Natural killer cell treated with Interleukin-12 subunit alpha and Interleukin-12 subunit beta and Interleukin-15 and Interleukin-18, amount 100 ng/mL, for 72 hours (primary cell): ENCODE data around the gene ZC3H18. TPM values are rescaled to one million over a fixed set of nuclear protein-coding genes. Genes with fewer than 3 reads are reported as not detected.

Source experiments
- ATAC-seq, 2 donors: fragments of 150-1000 bp; cut with Tn5 transposase in 1 of 2; sonication (Bioruptor Pico), chemical (Tn5 transposase) in 1 of 2; 2 replicates each; pipeline ENCODE4 v1.10.0; 2021
- DNase-seq: peaks from one replicate; pipeline ENCODE4 v3.0.0; 2022; ENCODE audit warnings: low spot score
- H3K27ac Mint-ChIP-seq, 2 donors: 1 replicate in 1 of 2; 2 replicates in 1 of 2; pipeline ENCODE4 v1.8.0; 2022; ENCODE audit warnings: mixed read lengths in 2 of 2, mild to moderate bottlenecking in 1 of 2, moderate library complexity in 1 of 2
- H3K27me3 Mint-ChIP-seq, 2 donors: 1 replicate in 1 of 2; 2 replicates in 1 of 2; pipeline ENCODE4 v1.8.0; 2022; ENCODE audit warnings: mixed read lengths in 2 of 2
- H3K36me3 Mint-ChIP-seq: one replicate; pipeline ENCODE4 v1.8.0; 2022; ENCODE audit warnings: mixed read lengths
- H3K4me1 Mint-ChIP-seq, 2 donors: 1 replicate in 1 of 2; 2 replicates in 1 of 2; pipeline ENCODE4 v1.8.0; 2022; ENCODE audit warnings: low read depth in 2 of 2, mixed read lengths in 2 of 2, mild to moderate bottlenecking in 1 of 2
- H3K4me3 Mint-ChIP-seq: one replicate; pipeline ENCODE4 v1.8.0; 2022; ENCODE audit warnings: mixed read lengths
- H3K9me3 Mint-ChIP-seq: 2 replicates; pipeline ENCODE4 v1.8.0; 2022; ENCODE audit warnings: mixed read lengths
- total RNA-seq, 2 donors: library from RNA; stranded (reverse); gene quantifications; one replicate each; pipeline ENCODE4 v1.2.3, GENCODE V29; 2022

The ZC3H18 gene
- total RNA-seq, 2 donors from 2014 or later: 85.0 to 148 TPM

DNA sequence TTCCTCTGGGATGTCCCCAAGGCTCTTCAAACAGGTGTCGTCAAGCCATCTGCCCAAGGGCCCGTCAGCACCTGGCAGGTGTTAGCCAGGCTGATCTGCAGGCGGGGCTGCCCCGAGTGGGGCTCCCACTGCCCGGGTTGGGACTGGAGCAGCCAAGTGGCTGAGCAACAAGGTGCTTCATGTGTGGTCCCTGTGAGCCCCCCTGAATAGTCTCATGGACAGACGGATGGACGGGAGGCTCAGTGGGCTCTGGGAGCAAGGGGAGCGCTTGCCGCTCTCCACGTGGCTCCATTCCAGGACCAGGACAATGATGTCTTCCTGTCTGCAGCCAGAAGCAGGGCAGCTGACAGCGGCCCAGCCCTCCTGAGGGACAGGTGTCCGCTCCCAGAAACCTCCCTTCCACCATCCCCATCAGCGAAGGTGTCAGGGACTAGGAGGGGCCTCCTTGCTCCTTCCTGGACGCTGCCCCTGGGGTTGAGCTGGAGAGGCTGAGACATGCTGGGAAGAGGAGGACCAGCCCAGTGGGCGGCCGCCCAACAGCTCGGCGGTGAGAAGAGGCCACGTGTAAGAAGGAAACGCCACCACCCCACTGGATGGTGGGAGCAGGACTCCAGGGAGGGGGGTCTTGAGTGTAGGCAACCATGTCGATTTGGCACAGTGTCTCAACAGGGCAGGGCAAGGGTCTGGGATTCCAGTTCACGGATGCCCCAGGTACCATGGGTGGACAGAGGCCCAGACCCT lies 106.5 kb downstream of the ZC3H18 start:
- Mint-ChIP-seq H3K4me1 (peaks cover 2 to 5% of the 10 kb centered on the region in 2 donors), H3K27me3 (no peaks in the 10 kb centered on the region), H3K4me3 (no peak overlapping the region), H3K27ac (no peak overlapping the region), H3K9me3 (no peaks in the 10 kb centered on the region), H3K36me3 (no peaks in the 10 kb centered on the region)
- no peak for DNase-seq
- no peak for ATAC-seq

GRCh38 chr16:88677721-88678120 lies 107.5 kb downstream of the ZC3H18 start:
- no peak for ATAC-seq
- no peak for DNase-seq
- no peaks in the 10 kb centered on the region for H3K27me3 Mint-ChIP-seq
- H3K27ac Mint-ChIP-seq: no peak overlapping the region
- H3K36me3 Mint-ChIP-seq: no peaks in the 10 kb centered on the region
- H3K4me3 Mint-ChIP-seq: no peak overlapping the region
- no peaks in the 10 kb centered on the region for H3K9me3 Mint-ChIP-seq
- H3K4me1 Mint-ChIP-seq: peaks cover 11 to 12% of the 10 kb centered on the region in 2 donors

DNA sequence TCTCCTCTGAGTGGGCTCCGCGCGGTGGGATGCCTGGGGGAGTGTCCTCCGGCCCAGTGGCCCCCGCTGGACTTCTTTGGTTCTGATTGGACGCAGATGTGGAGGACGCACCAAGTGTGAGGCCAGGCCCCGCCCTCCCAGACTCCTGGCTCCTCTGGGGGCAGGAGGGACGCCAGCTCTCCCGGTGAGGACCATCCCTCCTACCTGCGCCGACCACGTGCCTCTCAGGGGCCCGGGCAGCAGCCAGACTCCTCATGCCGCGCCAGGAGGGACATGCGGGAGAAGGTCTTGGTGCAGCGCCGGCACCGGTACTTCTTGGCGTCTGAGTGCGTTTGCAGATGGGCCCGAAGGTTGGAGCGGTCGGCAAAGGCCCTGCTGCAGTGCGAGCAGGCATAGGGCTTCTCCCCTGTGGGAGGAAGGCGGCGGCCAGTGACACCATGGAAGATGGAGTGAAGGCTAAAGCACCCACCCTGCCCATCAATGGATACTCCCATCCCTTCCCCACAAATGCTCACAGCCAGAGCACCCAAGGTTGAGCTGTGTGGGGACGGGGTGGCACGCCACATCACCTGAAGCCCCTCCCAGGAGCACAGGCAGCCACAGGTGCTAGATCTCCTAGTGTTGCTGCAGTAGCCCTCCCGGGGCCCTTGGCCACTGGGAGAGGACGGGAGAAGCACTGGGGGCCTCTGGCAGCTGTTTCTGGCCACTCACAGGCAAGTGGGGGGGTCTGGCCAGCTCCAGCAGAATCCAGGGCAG lies 108.2 kb downstream of the ZC3H18 start:
- H3K36me3 Mint-ChIP-seq: no peaks in the 10 kb centered on the region
- ATAC-seq (no peak), DNase-seq (no peak)
- H3K27ac Mint-ChIP-seq: no peak overlapping the region
- no peaks in the 10 kb centered on the region for H3K27me3 Mint-ChIP-seq
- H3K4me3 Mint-ChIP-seq: no peak overlapping the region
- peaks cover 11 to 12% of the 10 kb centered on the region in 2 donors for H3K4me1 Mint-ChIP-seq
- no peaks in the 10 kb centered on the region for H3K9me3 Mint-ChIP-seq

DNA sequence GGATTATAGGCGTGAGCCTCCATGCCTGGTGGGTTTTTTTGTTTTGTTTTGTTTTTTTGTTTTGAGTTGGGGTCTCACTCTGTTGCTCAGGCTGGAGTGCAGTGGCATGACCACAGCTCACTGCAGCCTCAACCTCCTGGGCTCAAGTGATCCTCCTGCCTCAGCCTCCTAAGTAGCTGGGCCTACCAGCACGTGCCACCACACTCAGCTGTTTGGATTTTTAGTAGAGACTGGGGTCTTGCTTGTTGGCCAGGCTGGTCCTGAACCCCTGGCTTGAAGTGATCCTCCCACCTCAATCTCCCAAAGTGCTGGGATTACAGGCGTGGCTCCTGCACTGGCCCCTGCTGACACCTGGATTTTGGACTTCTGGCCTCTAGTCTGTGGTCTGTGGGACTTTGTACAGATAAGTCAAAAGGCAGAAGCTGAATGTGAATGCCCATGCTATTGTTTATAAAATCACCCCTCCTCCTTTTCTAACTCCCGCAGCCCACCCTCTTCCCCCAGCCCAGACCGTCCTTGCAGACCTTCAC lies 110.4 kb downstream of the ZC3H18 start:
- DNase-seq: no peak
- Mint-ChIP-seq H3K27me3 (no peaks in the 10 kb centered on the region), H3K4me3 (no peak overlapping the region), H3K9me3 (no peaks in the 10 kb centered on the region), H3K36me3 (no peaks in the 10 kb centered on the region), H3K4me1 (peaks cover 16 to 18% of the 10 kb centered on the region in 2 donors), H3K27ac (peak overlapping the region in 1 of 2 donors; percentile 77)
- no peak for ATAC-seq

- H3K27me3 Mint-ChIP-seq: no peaks in the 10 kb centered on the region
- peak in 1 of 2 donors; percentile 33 for ATAC-seq
Measured at GRCh38 chr16:88681084-88681680, 111.0 kb downstream of the ZC3H18 start.

More at GRCh38 chr16:88681084-88681680, 111.0 kb downstream of the ZC3H18 start:
- Mint-ChIP-seq H3K4me1 (peaks cover 16 to 18% of the 10 kb centered on the region in 2 donors), H3K27ac (peak overlapping the region; percentile 77 to 84), H3K36me3 (no peaks in the 10 kb centered on the region), H3K9me3 (no peaks in the 10 kb centered on the region), H3K4me3 (peak overlapping the region; percentile 66)
- no peak for DNase-seq

Other genes with a start within 250 kb of the ZC3H18 start
- gene ZNF469, start 187.4 kb upstream of the ZC3H18 start, total RNA-seq: 1 to 10 TPM; 3.0 to 6.1 TPM
- gene ZFPM1, start 117.1 kb upstream of the ZC3H18 start, total RNA-seq: 10 to 100 TPM; 23.5 to 24.5 TPM
- gene IL17C, start 68.2 kb downstream of the ZC3H18 start, total RNA-seq: 1 to 10 TPM in 1 of 2 donors, under 1 TPM in 1; 0.64 to 1.0 TPM
- gene CYBA, start 80.7 kb downstream of the ZC3H18 start, total RNA-seq: 100 to 1,000 TPM; 268 to 386 TPM
- gene MVD, start 92.7 kb downstream of the ZC3H18 start, total RNA-seq: 100 to 1,000 TPM in 1 of 2 donors, 10 to 100 TPM in 1; 77.2 to 124 TPM
- gene SNAI3, start 116.1 kb downstream of the ZC3H18 start, total RNA-seq: 1 to 10 TPM in 1 of 2 donors, under 1 TPM in 1; 0.42 to 1.2 TPM
- gene RNF166, start 136.0 kb downstream of the ZC3H18 start, total RNA-seq: 10 to 100 TPM; 29.1 to 49.4 TPM
- gene CTU2, start 136.1 kb downstream of the ZC3H18 start, total RNA-seq: 10 to 100 TPM; 39.0 to 80.4 TPM
- 100 to 1,000 TPM in 1 of 2 donors, 10 to 100 TPM in 1; 84.8 to 298 TPM for gene PIEZO1, start 214.8 kb downstream of the ZC3H18 start, total RNA-seq
- 100 to 1,000 TPM in 1 of 2 donors, 10 to 100 TPM in 1; 50.0 to 129 TPM for gene CDT1, start 233.4 kb downstream of the ZC3H18 start, total RNA-seq
- gene APRT, start 241.5 kb downstream of the ZC3H18 start, total RNA-seq: 100 to 1,000 TPM; 142 to 192 TPM